SK-N-SH (cell line): ENCODE measurements around the gene HSPA4.

Source experiments
- ELF1 ChIP-seq: IDR thresholded peaks from 2 replicates; pipeline ENCODE4 v1.4.0; 2012
- EZH2phosphoT487 ChIP-seq: fragments of 200-600 bp; sonication (generic); IDR thresholded peaks from 2 replicates; pipeline ENCODE4 v1.6.1; 2017; ENCODE audit warnings: low read depth, mixed run types, mild to moderate bottlenecking, antibody characterized with exemption, moderate library complexity, borderline replicate concordance
- FOSL2 ChIP-seq: IDR thresholded peaks from 2 replicates; pipeline ENCODE4 v1.4.0; 2012; ENCODE audit warnings: low read depth, mild to moderate bottlenecking, moderate library complexity, borderline replicate concordance
- GABPA ChIP-seq: IDR thresholded peaks from 2 replicates; pipeline ENCODE4 v1.4.0; 2012; ENCODE audit warnings: low read depth, mild to moderate bottlenecking
- NRF1 ChIP-seq: IDR thresholded peaks from 2 replicates; pipeline ENCODE4 v1.6.1; 2012; ENCODE audit warnings: low read depth, mild to moderate bottlenecking, low read length
- TF ChIP-seq, protein P1 (sequence below): fragments of 200-600 bp; sonication (generic); IDR thresholded peaks from 2 replicates; pipeline ENCODE4 v1.6.1; 2017; ENCODE audit warnings: antibody characterized with exemption, mild to moderate bottlenecking, moderate library complexity
- TF ChIP-seq, protein P2 (sequence below): IDR thresholded peaks from 2 replicates; pipeline ENCODE4 v1.4.0; 2012; ENCODE audit warnings: low read depth, borderline replicate concordance

- no peak for TF ChIP-seq NRF1
- TF ChIP-seq, protein P1, sequence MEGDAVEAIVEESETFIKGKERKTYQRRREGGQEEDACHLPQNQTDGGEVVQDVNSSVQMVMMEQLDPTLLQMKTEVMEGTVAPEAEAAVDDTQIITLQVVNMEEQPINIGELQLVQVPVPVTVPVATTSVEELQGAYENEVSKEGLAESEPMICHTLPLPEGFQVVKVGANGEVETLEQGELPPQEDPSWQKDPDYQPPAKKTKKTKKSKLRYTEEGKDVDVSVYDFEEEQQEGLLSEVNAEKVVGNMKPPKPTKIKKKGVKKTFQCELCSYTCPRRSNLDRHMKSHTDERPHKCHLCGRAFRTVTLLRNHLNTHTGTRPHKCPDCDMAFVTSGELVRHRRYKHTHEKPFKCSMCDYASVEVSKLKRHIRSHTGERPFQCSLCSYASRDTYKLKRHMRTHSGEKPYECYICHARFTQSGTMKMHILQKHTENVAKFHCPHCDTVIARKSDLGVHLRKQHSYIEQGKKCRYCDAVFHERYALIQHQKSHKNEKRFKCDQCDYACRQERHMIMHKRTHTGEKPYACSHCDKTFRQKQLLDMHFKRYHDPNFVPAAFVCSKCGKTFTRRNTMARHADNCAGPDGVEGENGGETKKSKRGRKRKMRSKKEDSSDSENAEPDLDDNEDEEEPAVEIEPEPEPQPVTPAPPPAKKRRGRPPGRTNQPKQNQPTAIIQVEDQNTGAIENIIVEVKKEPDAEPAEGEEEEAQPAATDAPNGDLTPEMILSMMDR = no peak
- no peak for TF ChIP-seq GABPA
- TF ChIP-seq, protein P2, sequence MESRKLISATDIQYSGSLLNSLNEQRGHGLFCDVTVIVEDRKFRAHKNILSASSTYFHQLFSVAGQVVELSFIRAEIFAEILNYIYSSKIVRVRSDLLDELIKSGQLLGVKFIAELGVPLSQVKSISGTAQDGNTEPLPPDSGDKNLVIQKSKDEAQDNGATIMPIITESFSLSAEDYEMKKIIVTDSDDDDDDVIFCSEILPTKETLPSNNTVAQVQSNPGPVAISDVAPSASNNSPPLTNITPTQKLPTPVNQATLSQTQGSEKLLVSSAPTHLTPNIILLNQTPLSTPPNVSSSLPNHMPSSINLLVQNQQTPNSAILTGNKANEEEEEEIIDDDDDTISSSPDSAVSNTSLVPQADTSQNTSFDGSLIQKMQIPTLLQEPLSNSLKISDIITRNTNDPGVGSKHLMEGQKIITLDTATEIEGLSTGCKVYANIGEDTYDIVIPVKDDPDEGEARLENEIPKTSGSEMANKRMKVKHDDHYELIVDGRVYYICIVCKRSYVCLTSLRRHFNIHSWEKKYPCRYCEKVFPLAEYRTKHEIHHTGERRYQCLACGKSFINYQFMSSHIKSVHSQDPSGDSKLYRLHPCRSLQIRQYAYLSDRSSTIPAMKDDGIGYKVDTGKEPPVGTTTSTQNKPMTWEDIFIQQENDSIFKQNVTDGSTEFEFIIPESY = no peak
- TF ChIP-seq FOSL2 = no peak
- no peak for TF ChIP-seq EZH2phosphoT487
- TF ChIP-seq ELF1 = no peak
Measured at GRCh38 chr5:133121611-133122150, 69.9 kb downstream of the HSPA4 start.
